Endothelial cell of umbilical vein (primary cell): ENCODE results near the gene NCAN. TPM values are rescaled to one million over a fixed set of nuclear protein-coding genes. Genes with fewer than 3 reads are reported as not detected.

Source experiments
- BruUV-seq: library from RNA; stranded (reverse); fragments of 400-500 nt; replicated peaks from 2 replicates; lab custom pipeline; 2021; lab: Mats Ljungman, UMichigan
- CTCF ChIA-PET: fragments of 300-600, 350-600 bp; sonication (Branson Sonifier 250); formaldehyde crosslinking; loops from one replicate; lab custom pipeline; 2021; ENCODE audit warnings: antibody characterized with exemption, inconsistent platforms; lab: Charles Lee
- POLR2A ChIA-PET: fragments of 300-600, 350-600 bp; sonication (Branson Sonifier 250); formaldehyde crosslinking; loops from one replicate; lab custom pipeline; 2021; ENCODE audit warnings: antibody characterized with exemption, inconsistent platforms; lab: Charles Lee
- DNase-seq: peaks from one replicate; pipeline ENCODE4 v3.0.0-alpha.2; 2011; ENCODE audit warnings: low read depth, low spot score
- FAIRE-seq: peaks from 2 replicates; lab custom pipeline; 2011; peaks lifted over from hg19 to GRCh38; lab: Jason Lieb, UNC
- H2AFZ ChIP-seq: 2 replicates; pipeline ENCODE4 v1.6.0; 2012; ENCODE audit warnings: low read depth, low read length, control low read depth, inconsistent platforms
- H3K27ac ChIP-seq: 2 replicates; pipeline ENCODE4 v1.5.1; 2011; ENCODE audit warnings: low read depth, mild to moderate bottlenecking, control low read depth, low read length, moderate library complexity; ENCODE audit not compliant: insufficient read depth
- H3K27me3 ChIP-seq, 2 experiments: 2 replicates each; pipeline versions ENCODE4 v1.6.0 to v1.6.1; 2011; ENCODE audit warnings: low read length in 2 of 2, mixed read lengths in 1 of 2; ENCODE audit not compliant: control insufficient read depth in 2 of 2, insufficient read depth in 2 of 2
- H3K36me3 ChIP-seq, 2 experiments: 2 replicates in 1 of 2; 3 replicates in 1 of 2; pipeline ENCODE4 v1.5.1; 2011; ENCODE audit warnings: low read length in 2 of 2, mild to moderate bottlenecking in 1 of 2, moderate library complexity in 1 of 2; ENCODE audit not compliant: control insufficient read depth in 2 of 2, insufficient read depth in 2 of 2; ENCODE audit errors: extremely low read depth in 1 of 2
- H3K4me1 ChIP-seq: 3 replicates; pipeline ENCODE4 v1.5.1; 2011; ENCODE audit warnings: mild to moderate bottlenecking, low read length; ENCODE audit not compliant: control insufficient read depth, insufficient read depth; ENCODE audit errors: extremely low read depth
- H3K4me2 ChIP-seq: 2 replicates; pipeline ENCODE4 v1.6.1; 2011; ENCODE audit warnings: low read length, control low read depth, mixed read lengths; ENCODE audit not compliant: insufficient read depth
- H3K4me3 ChIP-seq, 3 experiments: fragments of 200-600 bp in 1 of 3; sonication (generic), shearing (Covaris generic) in 1 of 3; replicated peaks in 1 of 3; 2 replicates each; pipeline ENCODE4 v1.5.1; 2011 to 2016; ENCODE audit warnings: control low read depth in 3 of 3, low read length in 3 of 3, mild to moderate bottlenecking in 2 of 3, inconsistent platforms in 1 of 3, low read depth in 1 of 3, moderate library complexity in 1 of 3; ENCODE audit not compliant: insufficient read depth in 1 of 3
- H3K79me2 ChIP-seq: 2 replicates; pipeline ENCODE4 v1.6.0; 2012; ENCODE audit warnings: low read length, inconsistent platforms; ENCODE audit not compliant: control insufficient read depth, insufficient read depth
- H3K9ac ChIP-seq: replicated peaks from 2 replicates; pipeline ENCODE3; 2011; ENCODE audit warnings: low read length, control low read depth; ENCODE audit not compliant: insufficient read depth; ENCODE audit errors: extremely low read depth
- H3K9me1 ChIP-seq: replicated peaks from 3 replicates; pipeline ENCODE4 v1.6.0; 2011; ENCODE audit warnings: mild to moderate bottlenecking, low read length; ENCODE audit not compliant: control insufficient read depth, insufficient read depth; ENCODE audit errors: extremely low read depth
- H3K9me3 ChIP-seq: replicated peaks from 2 replicates; pipeline ENCODE4 v1.5.1; 2012; ENCODE audit warnings: low read length, inconsistent platforms; ENCODE audit not compliant: control insufficient read depth, insufficient read depth
- H4K20me1 ChIP-seq: replicated peaks from 2 replicates; pipeline ENCODE3; 2011; ENCODE audit warnings: mild to moderate bottlenecking, low read length; ENCODE audit not compliant: control insufficient read depth, insufficient read depth; ENCODE audit errors: extremely low read depth
- EZH2 ChIP-seq: IDR thresholded peaks from 2 replicates; pipeline ENCODE4 v1.6.1; 2012; ENCODE audit warnings: borderline replicate concordance, low read depth, mild to moderate bottlenecking, moderate library complexity, low read length, inconsistent platforms; ENCODE audit not compliant: severe bottlenecking
- FOS ChIP-seq: IDR thresholded peaks from 2 replicates; pipeline ENCODE4 v1.6.1; 2011; ENCODE audit warnings: mild to moderate bottlenecking, low read length, moderate library complexity, borderline replicate concordance; ENCODE audit not compliant: insufficient read depth
- GATA2 ChIP-seq: IDR thresholded peaks from 2 replicates; pipeline ENCODE4 v1.7.0; 2011; ENCODE audit warnings: low read depth, mild to moderate bottlenecking, moderate library complexity, mixed read lengths, low read length; ENCODE audit not compliant: insufficient read length, insufficient read depth
- JUN ChIP-seq: IDR thresholded peaks from 2 replicates; pipeline ENCODE4 v1.6.1; 2011; ENCODE audit warnings: borderline replicate concordance, low read depth; ENCODE audit not compliant: insufficient read length, insufficient read depth
- MYC ChIP-seq: IDR thresholded peaks from one replicate; pipeline ENCODE4 v1.6.1; 2011; ENCODE audit warnings: mild to moderate bottlenecking, low read depth, low read length
- POLR2A ChIP-seq: IDR thresholded peaks from 2 replicates; pipeline ENCODE4 v1.6.1; 2012; ENCODE audit warnings: low read depth, mild to moderate bottlenecking, control low read depth, low read length
- POLR2AphosphoS5 ChIP-seq: IDR thresholded peaks from 2 replicates; pipeline ENCODE4 v1.6.1; 2012; ENCODE audit warnings: low read depth, mild to moderate bottlenecking, control low read depth, low read length, moderate library complexity; ENCODE audit not compliant: insufficient read depth
- dilution Hi-C: fragments of 300-500 bp; cut with MboI; formaldehyde crosslinking; loops from one replicate; pipeline ENCODE4 v1.15.0; 2019; ENCODE audit warnings: low sequenced_read_pairs; ENCODE audit not compliant: extremely low pct_ligation_motif_present
- intact Hi-C: fragments of 100-400 bp; cut with micrococcal nuclease; formaldehyde crosslinking; loops from one replicate; pipeline ENCODE4 v1.10.0; 2022
- polyA plus RNA-seq, 4 experiments: library from polyadenylated mRNA; depleted of rRNA in 3 of 4; stranded (reverse) in 3 of 4; unstranded in 1 of 4; fragments of >200 nt; gene quantifications; 2 replicates each; pipeline versions ENCODE4 v1.2.1 to v1.2.3, GENCODE V29; 2011 to 2012; ENCODE audit warnings: missing spikeins in 1 of 4
- total RNA-seq: library from RNA; stranded (reverse); gene quantifications from 2 replicates; pipeline ENCODE4 v1.2.3, GENCODE V29; 2021
- TF ChIP-seq, protein P1 (sequence below), 2 donors: IDR thresholded peaks; 1 replicate in 1 of 2; 2 replicates in 1 of 2; pipeline ENCODE4 v1.5.1; 2011; ENCODE audit warnings: low read length in 2 of 2, mild to moderate bottlenecking in 2 of 2, moderate library complexity in 2 of 2, control low read depth in 1 of 2, inconsistent platforms in 1 of 2, low read depth in 1 of 2; ENCODE audit not compliant: insufficient read depth in 1 of 2; ENCODE audit errors: extremely low read depth in 1 of 2
- TF ChIP-seq, protein P2 (sequence below): IDR thresholded peaks from 2 replicates; pipeline ENCODE4 v1.6.1; 2011; ENCODE audit not compliant: insufficient read depth, insufficient read length

Gene NCAN
- total and polyA plus RNA-seq, 2 donors (not counting 3 experiments of a cell fraction or from before 2014, with no cell fraction given), result not detected

DNA sequence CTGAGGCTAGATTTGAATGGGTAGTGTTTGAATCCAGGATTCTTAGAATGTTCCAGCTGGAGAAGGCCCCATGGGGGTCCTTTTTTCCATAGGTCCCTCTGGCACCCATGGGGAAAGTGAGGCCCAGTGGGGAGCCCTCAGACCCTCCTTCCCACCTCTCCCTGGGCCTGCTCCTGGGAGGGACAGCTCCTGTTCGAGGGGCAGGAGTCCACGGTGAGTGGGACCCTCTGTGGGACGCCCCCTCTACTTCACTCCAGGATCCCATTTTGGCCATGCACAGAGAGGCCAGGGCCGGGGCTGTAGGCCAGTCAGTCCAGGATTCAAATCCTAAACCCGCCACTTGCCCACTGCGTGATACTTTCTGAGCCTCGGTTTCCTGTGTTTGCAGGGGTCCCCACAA lies 49.3 kb upstream of the NCAN start:
- Histone ChIP-seq H3K36me3 (no peaks in the 10 kb centered on the region), H3K27me3 (no peaks in the 10 kb centered on the region), H3K9me1 (no peaks in the 10 kb centered on the region), H2AFZ (no peak overlapping the region), H3K79me2 (no peaks in the 10 kb centered on the region), H3K4me2 (no peak overlapping the region), H3K9ac (no peak overlapping the region), H4K20me1 (no peaks in the 10 kb centered on the region), H3K9me3 (no peaks in the 10 kb centered on the region), H3K4me3 (no peak overlapping the region), H3K4me1 (no peaks in the 10 kb centered on the region), H3K27ac (no peak overlapping the region)
- no peak for DNase-seq
- CTCF ChIA-PET, result interaction anchor here (4.6 kb wide), 1 partner anchor 12 kb away, joined by 17 read pairs; no protein-coding TSS in a partner anchor
- intact Hi-C loops (no loop called here), dilution Hi-C loops (no loop called here)
- no peak for FAIRE-seq
- TF ChIP-seq, protein P1, sequence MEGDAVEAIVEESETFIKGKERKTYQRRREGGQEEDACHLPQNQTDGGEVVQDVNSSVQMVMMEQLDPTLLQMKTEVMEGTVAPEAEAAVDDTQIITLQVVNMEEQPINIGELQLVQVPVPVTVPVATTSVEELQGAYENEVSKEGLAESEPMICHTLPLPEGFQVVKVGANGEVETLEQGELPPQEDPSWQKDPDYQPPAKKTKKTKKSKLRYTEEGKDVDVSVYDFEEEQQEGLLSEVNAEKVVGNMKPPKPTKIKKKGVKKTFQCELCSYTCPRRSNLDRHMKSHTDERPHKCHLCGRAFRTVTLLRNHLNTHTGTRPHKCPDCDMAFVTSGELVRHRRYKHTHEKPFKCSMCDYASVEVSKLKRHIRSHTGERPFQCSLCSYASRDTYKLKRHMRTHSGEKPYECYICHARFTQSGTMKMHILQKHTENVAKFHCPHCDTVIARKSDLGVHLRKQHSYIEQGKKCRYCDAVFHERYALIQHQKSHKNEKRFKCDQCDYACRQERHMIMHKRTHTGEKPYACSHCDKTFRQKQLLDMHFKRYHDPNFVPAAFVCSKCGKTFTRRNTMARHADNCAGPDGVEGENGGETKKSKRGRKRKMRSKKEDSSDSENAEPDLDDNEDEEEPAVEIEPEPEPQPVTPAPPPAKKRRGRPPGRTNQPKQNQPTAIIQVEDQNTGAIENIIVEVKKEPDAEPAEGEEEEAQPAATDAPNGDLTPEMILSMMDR (IDR thresholded peaks at IDR 0.05; ENCODE audit: extremely low read depth in 1 of 2, insufficient read depth in 1 of 2, low read depth in 1 of 2, low read length in 2 of 2), result no peak
- TF ChIP-seq EZH2 (no peak), FOS (no peak), GATA2 (no peak), POLR2A (no peak), MYC (no peak), JUN (no peak), POLR2AphosphoS5 (no peak)
- TF ChIP-seq, protein P2, sequence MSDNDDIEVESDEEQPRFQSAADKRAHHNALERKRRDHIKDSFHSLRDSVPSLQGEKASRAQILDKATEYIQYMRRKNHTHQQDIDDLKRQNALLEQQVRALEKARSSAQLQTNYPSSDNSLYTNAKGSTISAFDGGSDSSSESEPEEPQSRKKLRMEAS, result no peak
- POLR2A ChIA-PET, result no interaction called here
- no TSS peak for BruUV-seq
